Stimulated activated CD4-positive, alpha-beta T cell treated with anti-CD3 and anti-CD28 coated beads, Interleukin-1b, Interleukin-23, amount 100 ng/mL, for 24 hours (primary cell): ENCODE measurements around the gene ALOX5AP.

Experiments
- DNase-seq, 4 experiments: peaks; one replicate each; pipeline ENCODE4 v3.0.0-alpha.2; 2020; ENCODE audit warnings: low read depth in 4 of 4, low spot score in 1 of 4

The ALOX5AP gene

GRCh38 chr13:30796631-30797601, 61.6 kb downstream of the ALOX5AP start:
- DNase-seq: peak in 2 of 4 experiments; percentile 9 to 18

DNA sequence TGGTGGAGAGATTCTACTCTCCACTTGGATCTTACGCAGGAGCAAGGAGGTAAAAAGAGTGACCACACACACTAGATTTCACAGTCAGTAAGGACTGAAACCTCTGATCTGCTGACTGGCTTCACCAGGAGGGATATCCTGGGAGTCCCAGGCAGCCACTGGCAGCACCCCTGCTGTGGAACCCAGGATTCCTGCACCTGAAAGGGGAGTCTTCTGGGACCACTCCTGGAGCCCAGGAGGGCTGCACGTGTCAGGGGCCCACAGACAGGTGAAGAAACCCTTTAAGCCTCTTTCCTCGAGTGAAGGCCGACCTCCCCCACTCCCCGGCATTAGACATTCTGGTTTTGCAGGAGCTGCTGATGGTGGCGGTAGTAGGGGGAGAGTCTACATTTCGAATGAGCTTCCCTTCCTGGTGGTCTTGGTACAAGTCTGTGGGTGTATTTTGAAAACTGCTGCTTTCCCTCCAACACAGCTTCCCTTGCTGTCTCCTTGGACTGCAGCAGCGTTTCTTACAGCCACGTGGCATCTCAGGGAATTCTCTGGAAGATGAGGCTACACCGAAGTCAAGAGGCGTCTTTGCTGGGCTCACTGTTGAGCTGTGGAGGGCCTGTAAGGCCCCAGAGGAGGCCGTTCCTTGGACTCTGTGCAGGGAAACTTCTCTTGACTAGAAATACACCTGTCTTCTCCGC, 62.6 kb downstream of the ALOX5AP start:
- DNase-seq: no peak

- no peak for DNase-seq
These were observed 63.5 kb downstream of the ALOX5AP start for GRCh38 chr13:30798776-30799355.

GRCh38 chr13:30799356-30799824, 64.0 kb downstream of the ALOX5AP start:
- DNase-seq: no peak

- no peak for DNase-seq
These were observed 64.8 kb downstream of the ALOX5AP start for GRCh38 chr13:30800107-30800506.

DNA sequence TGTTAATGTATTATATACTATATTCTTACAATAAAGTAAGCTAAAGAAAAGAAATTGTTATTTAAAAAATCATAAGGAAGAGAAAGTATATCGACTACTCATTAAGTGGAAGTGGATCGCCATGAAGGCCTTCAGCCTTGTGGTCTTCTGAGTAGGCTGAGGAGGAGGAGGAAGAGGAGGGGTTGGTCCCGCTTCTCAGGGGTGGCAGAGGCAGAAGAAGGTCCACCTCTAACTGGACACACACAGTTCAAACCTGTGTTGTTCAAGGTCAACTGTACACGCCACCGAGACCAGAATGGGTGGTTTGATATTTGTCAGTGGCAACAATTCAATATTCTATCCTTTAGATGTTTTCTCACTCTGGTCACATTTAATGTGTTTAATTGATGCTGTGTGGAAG, 67.2 kb downstream of the ALOX5AP start:
- DNase-seq: no peak

DNA sequence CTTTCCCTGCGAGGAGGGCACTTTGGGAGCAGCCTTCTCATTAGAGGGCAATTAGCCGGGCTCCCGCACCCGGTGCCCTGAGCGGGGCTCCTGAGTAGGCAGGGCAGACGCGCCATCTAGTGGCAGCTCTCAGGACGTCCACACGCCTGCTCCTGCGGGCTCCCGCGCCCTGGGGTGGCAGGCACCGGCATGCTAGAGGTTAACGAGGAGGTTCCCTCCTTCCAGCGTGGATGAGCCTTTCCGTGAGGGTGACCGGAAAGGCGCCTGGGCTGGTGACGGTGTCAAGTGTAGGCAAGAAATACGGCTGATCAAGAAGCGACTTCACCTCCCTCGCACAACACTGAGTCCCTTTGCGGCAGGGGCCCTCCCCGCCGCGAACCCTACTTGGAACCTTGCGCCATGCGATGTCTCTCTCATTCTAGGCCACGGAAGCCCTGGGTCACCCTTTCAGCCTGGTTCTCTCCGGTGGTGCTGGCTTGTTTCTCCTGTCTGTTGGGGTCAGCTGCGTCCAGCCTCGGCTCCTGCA, 67.7 kb downstream of the ALOX5AP start:
- DNase-seq: peak; percentile 60 to 77 (median 72)

- no peak for DNase-seq
These were observed 68.4 kb downstream of the ALOX5AP start for GRCh38 chr13:30803749-30804148.

DNA sequence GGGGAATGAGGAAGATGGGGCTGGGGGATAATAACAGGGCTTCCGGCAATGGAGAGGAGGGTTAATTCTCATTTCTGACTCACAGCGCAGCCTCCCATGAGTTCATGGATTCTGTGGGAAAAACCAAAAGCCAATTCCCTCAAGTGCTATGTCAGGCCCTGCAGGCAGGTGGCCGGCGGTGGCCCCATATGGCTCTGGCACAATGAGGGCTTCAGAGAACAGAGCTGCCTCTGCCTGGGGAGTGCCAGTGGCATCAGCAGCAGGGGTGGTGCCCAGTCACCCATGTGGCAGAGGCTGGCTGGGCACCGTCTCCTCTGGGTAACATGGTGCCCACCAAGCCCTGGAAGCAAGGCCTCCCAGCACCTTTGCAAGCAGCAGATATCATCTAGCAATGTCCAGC, 69.1 kb downstream of the ALOX5AP start:
- no peak for DNase-seq

GRCh38 chr13:30805132-30805537, 69.8 kb downstream of the ALOX5AP start:
- DNase-seq: no peak

GRCh38 chr13:30805603-30806011, 70.3 kb downstream of the ALOX5AP start:
- DNase-seq: no peak

GRCh38 chr13:30806784-30807183, 71.4 kb downstream of the ALOX5AP start:
- DNase-seq: no peak

GRCh38 chr13:30807392-30807791, 72.0 kb downstream of the ALOX5AP start:
- no peak for DNase-seq

- DNase-seq: no peak
These were observed 73.3 kb downstream of the ALOX5AP start for GRCh38 chr13:30808600-30808999.

- no peak for DNase-seq
These were observed 74.4 kb downstream of the ALOX5AP start for GRCh38 chr13:30809787-30810186.

GRCh38 chr13:30810261-30810701, 74.9 kb downstream of the ALOX5AP start:
- no peak for DNase-seq

DNA sequence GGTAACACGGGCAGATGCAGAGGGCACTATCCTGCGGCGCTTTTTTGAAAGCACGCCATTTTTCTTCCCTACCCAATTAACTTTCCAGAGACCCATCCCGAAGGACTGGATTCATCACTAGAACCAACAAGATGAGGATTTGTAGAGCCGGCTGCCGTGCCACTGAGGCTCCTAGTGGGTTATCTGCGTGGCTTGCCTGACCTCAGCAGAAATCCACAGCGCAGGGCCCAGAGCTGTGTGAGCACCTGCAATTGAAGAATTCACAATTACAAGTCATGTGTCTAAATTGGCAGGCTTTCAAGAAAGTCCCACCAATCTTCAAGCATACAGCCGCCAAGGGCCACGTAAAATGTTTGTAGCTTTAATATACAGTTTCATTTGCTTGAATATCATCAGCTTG, 75.5 kb downstream of the ALOX5AP start:
- DNase-seq: no peak
